ENCODE measurements around the gene CDC5L. TPM values are rescaled to one million over a fixed set of nuclear protein-coding genes. Genes with fewer than 3 reads are reported as not detected.
A peak's percentile ranks its signal among the peaks of the same experiment; 100 is the strongest.

The CDC5L gene
- total RNA-seq, 1 donor from 2014 or later = 23.1 TPM

DNA sequence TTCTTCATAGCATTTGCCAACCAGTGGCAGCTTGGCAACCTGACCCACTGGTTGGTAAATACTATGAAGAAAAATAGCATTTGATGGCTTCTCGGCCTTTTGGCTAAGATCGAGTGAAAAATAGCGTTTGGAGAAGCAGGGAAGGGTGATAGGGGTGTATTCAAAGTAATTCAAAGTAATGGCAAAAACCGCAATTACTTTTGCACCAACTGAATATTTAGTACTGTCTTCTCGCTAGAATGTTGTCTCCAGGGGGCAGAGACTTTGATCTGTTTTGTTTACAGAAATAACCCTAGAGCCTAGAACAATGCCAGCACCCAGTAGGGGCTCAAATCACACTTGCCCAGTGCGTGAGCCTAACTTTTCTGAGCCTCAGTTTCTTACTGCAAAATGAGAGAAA is 106.1 kb downstream of the CDC5L start:
- H3K27me3 Mint-ChIP-seq (ENCODE audit: unreplicated experiment) = no peaks in the 10 kb centered on the region
- DNase-seq (ENCODE audit: extremely low spot score, unreplicated experiment) = no peak
- no peaks in the 10 kb centered on the region for H3K9me3 Mint-ChIP-seq (ENCODE audit: unreplicated experiment)
- H3K4me1 Mint-ChIP-seq (ENCODE audit: unreplicated experiment) = peaks cover 38% of the 10 kb centered on the region
- H3K4me3 Mint-ChIP-seq (ENCODE audit: unreplicated experiment) = no peak overlapping the region
- peak overlapping the region; percentile 65 for H3K27ac Mint-ChIP-seq (ENCODE audit: unreplicated experiment)
- TF ChIP-seq, protein P1, sequence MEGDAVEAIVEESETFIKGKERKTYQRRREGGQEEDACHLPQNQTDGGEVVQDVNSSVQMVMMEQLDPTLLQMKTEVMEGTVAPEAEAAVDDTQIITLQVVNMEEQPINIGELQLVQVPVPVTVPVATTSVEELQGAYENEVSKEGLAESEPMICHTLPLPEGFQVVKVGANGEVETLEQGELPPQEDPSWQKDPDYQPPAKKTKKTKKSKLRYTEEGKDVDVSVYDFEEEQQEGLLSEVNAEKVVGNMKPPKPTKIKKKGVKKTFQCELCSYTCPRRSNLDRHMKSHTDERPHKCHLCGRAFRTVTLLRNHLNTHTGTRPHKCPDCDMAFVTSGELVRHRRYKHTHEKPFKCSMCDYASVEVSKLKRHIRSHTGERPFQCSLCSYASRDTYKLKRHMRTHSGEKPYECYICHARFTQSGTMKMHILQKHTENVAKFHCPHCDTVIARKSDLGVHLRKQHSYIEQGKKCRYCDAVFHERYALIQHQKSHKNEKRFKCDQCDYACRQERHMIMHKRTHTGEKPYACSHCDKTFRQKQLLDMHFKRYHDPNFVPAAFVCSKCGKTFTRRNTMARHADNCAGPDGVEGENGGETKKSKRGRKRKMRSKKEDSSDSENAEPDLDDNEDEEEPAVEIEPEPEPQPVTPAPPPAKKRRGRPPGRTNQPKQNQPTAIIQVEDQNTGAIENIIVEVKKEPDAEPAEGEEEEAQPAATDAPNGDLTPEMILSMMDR (IDR thresholded peaks at IDR 0.05) = no peak
- no peaks in the 10 kb centered on the region for H3K36me3 Mint-ChIP-seq (ENCODE audit: unreplicated experiment)

DNA sequence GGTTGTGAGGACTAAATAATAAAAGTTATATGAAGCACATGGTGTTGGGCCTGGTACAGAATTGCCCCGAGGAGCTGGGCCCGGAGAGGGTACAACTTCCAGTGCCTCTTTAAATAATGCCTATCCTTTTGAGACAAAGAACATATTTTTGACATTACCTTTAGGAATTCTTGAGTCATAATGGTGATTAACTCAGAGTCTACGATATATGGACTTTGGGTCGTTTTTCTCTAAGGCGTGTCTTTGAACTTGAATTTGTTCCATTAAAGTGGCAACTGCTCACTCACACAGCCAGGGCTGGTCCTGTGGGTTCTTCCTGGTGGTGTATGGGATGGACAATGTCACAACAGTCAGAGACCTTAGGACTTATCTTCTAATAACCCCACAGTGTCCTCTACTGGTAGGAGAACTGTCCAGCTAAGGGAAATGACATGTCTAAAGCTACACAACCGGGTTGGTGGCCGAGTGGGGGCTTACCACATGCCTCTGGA is 106.5 kb downstream of the CDC5L start:
- Mint-ChIP-seq H3K27ac (ENCODE audit: unreplicated experiment) (peak overlapping the region; percentile 65), H3K27me3 (ENCODE audit: unreplicated experiment) (no peaks in the 10 kb centered on the region), H3K4me1 (ENCODE audit: unreplicated experiment) (peaks cover 35% of the 10 kb centered on the region), H3K9me3 (ENCODE audit: unreplicated experiment) (no peaks in the 10 kb centered on the region), H3K36me3 (ENCODE audit: unreplicated experiment) (no peaks in the 10 kb centered on the region), H3K4me3 (ENCODE audit: unreplicated experiment) (no peak overlapping the region)
- TF ChIP-seq, protein P1 (IDR thresholded peaks at IDR 0.05) = peak; percentile 34
- no peak for DNase-seq (ENCODE audit: extremely low spot score, unreplicated experiment)

DNA sequence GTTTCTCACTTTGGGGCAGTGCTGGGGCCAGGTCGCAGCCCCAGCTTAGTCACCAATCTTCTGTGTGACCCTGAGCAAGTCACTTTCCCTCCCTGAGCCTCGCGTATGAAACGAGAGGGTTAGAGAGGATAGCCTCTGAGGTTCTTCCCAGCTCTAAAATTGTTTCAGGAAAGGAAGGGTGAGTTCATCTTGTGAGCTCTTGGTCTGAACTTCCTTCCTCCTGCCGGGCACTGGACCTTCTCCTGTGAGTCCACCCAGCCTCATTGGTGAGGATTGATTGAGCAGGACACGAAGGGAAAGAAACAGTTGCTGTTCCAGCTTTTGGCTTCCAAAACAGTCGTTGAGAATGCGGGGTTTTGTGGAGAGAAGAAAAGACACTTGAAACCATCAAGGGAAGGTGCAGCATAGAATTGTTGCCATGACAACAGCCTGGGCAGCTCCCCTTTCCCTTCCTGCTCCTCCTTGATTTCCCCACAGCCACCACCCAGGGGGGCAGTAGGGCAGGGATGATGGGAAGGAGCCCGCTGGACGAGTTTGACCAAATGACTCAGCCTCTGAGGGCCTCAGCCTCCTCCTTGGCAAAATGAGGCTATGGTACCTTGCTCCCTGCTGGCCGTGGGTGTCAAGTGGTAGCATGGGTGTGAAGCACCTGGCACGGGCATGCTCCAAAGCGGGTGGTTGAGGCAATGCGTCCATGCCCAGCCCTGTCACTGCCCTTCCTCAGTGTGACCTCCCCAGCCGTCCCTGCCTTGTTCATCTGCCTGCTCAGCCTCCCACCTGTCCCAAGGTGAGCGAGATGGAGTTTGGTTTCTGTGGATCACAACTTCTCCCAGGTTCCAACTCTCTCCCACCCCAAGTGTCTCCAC is 107.8 kb downstream of the CDC5L start:
- no peak overlapping the region for H3K27ac Mint-ChIP-seq (ENCODE audit: unreplicated experiment)

DNA sequence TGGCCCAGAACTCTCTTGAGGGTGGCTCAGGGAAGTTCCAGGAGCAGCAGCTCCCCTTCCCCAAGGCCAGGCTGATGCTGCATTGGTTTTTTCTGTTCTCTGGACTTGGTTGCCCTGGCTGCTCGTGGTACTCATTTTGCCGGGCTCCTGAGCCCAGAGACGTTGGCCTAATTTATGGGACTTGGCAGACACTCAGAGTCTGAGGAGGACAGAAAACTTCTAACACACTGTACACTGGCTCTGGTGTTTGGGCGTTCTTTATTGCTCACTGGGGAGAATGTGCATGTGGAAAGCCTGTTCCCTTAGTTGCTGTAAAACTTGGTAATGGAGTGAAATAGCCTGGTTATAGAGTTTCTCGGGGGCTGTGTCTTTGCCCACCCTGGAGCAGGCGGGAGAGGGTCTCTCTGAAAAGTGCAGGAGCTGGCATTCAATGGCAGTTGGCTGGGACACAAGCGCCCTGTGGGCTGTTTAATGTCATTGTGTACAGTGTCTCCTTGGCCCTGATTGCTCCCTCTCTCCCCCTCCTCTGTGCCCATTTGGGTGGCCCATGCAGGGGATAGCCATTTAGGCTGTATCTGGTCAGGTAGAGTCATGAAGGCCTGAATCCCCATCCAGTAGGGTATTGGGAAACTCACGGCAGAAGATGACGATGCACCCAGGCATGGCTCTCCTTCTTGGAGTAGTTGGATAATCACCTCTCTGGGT is 109.3 kb downstream of the CDC5L start:
- Mint-ChIP-seq H3K27ac (ENCODE audit: unreplicated experiment) (no peak overlapping the region), H3K27me3 (ENCODE audit: unreplicated experiment) (no peaks in the 10 kb centered on the region), H3K36me3 (ENCODE audit: unreplicated experiment) (no peaks in the 10 kb centered on the region), H3K9me3 (ENCODE audit: unreplicated experiment) (no peaks in the 10 kb centered on the region), H3K4me3 (ENCODE audit: unreplicated experiment) (no peak overlapping the region), H3K4me1 (ENCODE audit: unreplicated experiment) (peaks cover 12% of the 10 kb centered on the region)
- TF ChIP-seq, protein P1 (IDR thresholded peaks at IDR 0.05) = no peak
- peak; percentile 57 for DNase-seq (ENCODE audit: extremely low spot score, unreplicated experiment)

More for the DNA sequence above, 107.8 kb downstream of the CDC5L start:
- no peaks in the 10 kb centered on the region for H3K9me3 Mint-ChIP-seq (ENCODE audit: unreplicated experiment)
- no peak for DNase-seq (ENCODE audit: extremely low spot score, unreplicated experiment)
- TF ChIP-seq, protein P1 (IDR thresholded peaks at IDR 0.05) = no peak
- no peak overlapping the region for H3K4me3 Mint-ChIP-seq (ENCODE audit: unreplicated experiment)
- peaks cover 23% of the 10 kb centered on the region for H3K4me1 Mint-ChIP-seq (ENCODE audit: unreplicated experiment)
- H3K36me3 Mint-ChIP-seq (ENCODE audit: unreplicated experiment) = no peaks in the 10 kb centered on the region
- no peaks in the 10 kb centered on the region for H3K27me3 Mint-ChIP-seq (ENCODE audit: unreplicated experiment)

DNA sequence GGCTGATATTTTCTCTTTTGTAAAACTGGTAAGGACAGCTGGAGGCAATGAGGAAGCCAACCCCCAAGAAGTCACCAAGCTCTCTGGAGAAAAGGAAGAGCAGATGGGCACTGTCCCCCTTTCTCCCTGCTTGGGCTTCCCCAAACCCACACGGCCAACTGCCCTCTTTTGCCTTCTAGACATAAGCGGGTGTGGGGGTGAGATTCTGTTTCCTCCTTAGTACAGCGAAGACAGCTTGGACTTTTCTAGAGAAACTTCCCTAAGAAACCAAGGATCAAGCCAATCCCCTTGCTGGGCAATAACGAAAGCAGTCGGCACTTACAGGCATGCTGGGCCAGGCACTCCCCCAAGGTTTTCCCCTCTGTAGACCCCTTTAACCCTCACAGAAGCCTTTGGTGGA is 110.3 kb downstream of the CDC5L start:
- Mint-ChIP-seq H3K4me1 (ENCODE audit: unreplicated experiment) (peaks cover 12% of the 10 kb centered on the region), H3K4me3 (ENCODE audit: unreplicated experiment) (no peak overlapping the region), H3K9me3 (ENCODE audit: unreplicated experiment) (no peaks in the 10 kb centered on the region), H3K27me3 (ENCODE audit: unreplicated experiment) (no peaks in the 10 kb centered on the region), H3K27ac (ENCODE audit: unreplicated experiment) (no peak overlapping the region), H3K36me3 (ENCODE audit: unreplicated experiment) (no peaks in the 10 kb centered on the region)
- DNase-seq (ENCODE audit: extremely low spot score, unreplicated experiment) = peak; percentile 51
- TF ChIP-seq, protein P1 (IDR thresholded peaks at IDR 0.05) = no peak

Measured in osteocyte (in vitro differentiated cells).